ENCODE measurements around the gene MYH9.

DNA sequence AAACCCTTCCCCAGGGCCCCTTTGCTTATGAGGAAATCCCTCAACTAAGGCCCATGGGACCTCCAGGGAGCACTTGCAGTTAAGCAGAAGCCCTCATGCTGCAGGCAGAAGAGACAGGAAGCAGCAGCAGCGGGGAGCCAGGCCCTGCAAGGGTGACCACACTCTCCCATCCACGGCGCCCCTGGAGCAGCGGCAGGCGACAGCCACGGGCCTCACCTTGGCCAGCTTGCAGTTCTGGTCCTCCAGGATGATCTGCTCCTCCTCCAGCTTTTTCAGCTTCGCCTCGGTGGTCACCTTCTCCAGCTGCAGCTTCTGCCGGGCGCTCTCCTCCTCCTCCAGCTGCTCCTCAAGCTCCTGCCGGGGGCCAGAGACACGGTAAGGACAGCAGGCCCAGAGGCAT, 87.9 kb downstream of the MYH9 start:
- TF ChIP-seq SRF (IDR thresholded peaks at IDR 0.05; ENCODE audit: low read depth) (no peak), POLR2AphosphoS5 (IDR thresholded peaks at IDR 0.05; ENCODE audit: low read depth, low read length) (no peak), POLR2A (IDR thresholded peaks at IDR 0.05; ENCODE audit: borderline replicate concordance, extremely low read depth, insufficient read depth, insufficient read length) (no peak), YY1 (IDR thresholded peaks at IDR 0.05; ENCODE audit: extremely low read depth, insufficient replicate concordance, low read depth, low read length) (no peak), EGR1 (IDR thresholded peaks at IDR 0.05; ENCODE audit: low read depth) (no peak), REST (IDR thresholded peaks at IDR 0.05; ENCODE audit: low read depth) (no peak)
- TF ChIP-seq, protein P1, sequence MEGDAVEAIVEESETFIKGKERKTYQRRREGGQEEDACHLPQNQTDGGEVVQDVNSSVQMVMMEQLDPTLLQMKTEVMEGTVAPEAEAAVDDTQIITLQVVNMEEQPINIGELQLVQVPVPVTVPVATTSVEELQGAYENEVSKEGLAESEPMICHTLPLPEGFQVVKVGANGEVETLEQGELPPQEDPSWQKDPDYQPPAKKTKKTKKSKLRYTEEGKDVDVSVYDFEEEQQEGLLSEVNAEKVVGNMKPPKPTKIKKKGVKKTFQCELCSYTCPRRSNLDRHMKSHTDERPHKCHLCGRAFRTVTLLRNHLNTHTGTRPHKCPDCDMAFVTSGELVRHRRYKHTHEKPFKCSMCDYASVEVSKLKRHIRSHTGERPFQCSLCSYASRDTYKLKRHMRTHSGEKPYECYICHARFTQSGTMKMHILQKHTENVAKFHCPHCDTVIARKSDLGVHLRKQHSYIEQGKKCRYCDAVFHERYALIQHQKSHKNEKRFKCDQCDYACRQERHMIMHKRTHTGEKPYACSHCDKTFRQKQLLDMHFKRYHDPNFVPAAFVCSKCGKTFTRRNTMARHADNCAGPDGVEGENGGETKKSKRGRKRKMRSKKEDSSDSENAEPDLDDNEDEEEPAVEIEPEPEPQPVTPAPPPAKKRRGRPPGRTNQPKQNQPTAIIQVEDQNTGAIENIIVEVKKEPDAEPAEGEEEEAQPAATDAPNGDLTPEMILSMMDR (IDR thresholded peaks at IDR 0.05 in 2 of 3, conservative IDR thresholded peaks at IDR 0.05 in 1 of 3; ENCODE audit: borderline replicate concordance in 1 of 3, insufficient read depth in 1 of 3, low read depth in 2 of 3, low read length in 2 of 3) = no peak

Measured in HCT116 (cell line).